DMS79 (cell line): ENCODE data around the gene CAPN13.

Source experiments
- DNase-seq: peaks from one replicate; lab custom pipeline; 2025; lab: John Stamatoyannopoulos, UW

The CAPN13 gene

GRCh38 chr2:30730736-30731647, 76.3 kb downstream of the CAPN13 start:
- no peak for DNase-seq

GRCh38 chr2:30729031-30729430, 78.2 kb downstream of the CAPN13 start:
- DNase-seq = no peak

DNA sequence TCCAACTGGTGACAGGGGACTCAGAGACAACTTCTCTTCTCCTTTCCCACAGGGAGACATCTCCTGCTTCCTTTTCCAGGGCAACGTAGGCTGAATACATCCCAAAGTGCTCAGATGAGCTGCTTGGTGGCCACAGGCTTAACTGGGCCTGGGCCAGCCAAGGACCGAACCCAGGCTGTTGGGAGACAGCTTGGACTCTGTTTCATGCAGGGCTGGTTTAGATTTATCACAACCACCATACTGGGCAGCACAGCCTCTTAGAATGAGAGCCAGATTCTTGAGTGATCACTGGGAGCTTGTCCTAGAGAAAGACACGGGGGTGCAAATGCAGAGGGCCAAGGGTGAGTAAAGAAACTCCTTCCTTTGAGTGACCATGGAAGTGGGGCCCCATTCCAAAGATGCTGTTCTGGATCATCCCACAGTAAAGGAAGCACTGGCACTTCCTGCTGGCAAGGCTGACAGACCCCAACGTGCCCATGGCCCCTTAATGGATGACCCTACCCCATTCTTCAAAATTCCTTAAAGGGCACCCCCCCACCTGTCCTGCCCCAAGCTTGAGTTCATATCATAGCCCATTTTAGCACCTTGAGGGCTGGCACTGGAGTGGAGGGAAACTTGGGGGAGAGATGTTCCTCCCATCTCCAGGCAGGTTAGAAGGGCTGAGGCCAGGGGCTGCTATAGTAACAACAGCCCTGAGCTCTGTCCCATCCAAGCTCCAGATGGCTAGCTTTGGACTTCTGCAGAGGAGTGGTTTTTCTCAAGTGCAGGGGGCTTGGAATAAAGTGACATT, 84.1 kb downstream of the CAPN13 start:
- no peak for DNase-seq

DNA sequence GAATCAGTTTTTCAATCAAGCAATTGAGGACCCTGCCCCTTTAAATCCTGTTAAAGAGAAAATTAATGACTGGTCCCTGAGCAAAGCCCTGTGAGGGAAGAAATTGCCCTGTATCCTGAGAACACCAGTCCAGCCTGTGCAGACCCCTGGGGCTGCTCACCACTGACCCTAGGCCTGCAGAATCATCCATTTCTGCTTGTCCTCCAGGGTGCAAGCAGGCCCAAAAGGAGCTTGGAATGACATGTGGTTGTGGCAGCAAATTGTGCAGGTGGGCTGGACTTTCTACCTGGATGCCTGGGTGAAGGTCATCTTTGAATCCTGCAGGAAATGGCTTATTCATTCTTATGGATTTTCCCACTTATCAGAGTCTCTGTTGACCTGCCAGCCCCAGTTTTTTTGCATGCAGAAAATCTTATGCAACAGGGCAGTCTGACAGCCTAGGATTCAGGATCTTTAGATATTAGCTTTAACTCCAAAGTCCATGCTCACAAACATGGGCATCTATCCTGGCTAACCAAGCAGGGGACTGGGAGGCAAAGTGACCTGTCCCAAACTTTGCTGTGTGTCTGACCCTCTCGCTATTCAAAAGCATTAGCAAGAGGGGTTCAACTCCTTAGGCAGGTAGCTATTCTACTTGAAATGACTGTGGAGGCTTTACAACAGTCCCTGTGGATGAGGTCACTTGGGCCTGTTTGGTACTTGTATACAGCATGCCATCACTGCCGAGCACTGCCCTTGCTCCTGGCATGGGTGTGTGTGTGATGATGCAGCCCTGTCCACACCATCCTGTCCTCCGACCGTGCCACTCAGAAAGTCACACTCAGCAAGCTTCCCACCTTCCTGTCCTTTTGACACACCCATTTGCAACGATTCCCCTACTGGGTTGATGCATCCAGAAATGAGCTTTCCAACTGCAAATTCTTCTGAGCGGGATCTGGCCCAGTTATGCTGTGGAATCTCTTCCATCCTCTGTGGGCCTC, 85.3 kb downstream of the CAPN13 start:
- no peak for DNase-seq

DNA sequence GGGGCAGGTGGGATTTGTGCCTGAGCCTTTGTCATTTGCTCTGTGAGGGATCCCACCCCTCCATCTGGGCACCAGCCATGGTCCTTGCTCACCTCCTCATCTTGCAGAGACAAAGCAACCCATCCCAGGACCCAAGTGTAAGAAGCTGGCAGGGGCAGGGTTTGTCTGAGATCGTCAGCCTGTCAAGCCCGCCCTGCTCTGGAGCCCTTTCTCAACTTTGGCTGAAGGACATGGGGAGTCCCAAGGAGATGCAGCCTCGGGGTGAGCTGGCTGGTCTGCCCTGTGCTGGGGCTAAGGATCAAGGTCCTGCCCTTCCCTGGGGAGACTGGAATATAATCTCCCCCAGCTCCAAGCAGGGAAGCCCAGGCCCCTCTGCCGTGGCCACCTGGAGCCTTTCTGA, 86.0 kb downstream of the CAPN13 start:
- no peak for DNase-seq

DNA sequence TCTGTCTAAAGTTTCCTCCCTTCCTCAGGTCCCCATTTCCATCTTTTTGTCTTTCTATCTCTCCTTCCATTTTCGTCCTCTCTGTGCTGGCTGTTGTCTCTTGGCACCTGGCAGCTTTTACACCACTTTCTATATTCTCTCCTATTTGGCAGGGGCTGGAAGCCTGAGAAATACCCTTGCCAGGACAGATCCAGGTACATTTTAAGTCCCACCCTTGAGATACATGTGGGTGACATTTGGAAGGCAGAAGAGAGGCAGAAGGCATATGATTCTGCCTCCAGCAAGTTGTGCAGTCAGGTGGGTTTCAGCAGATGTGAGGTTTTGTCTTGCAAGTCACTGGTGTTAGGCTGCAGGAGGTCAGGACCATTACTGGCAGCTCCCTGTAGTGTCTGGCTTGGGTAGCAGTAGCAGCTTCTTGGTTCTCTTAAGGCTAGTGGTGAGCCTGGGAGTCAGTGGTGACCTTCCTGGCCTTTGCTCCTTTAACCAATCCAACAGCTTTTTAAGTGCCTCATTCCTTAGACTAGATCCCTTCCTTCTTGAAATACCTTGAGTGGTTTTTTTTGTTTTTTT, 90.1 kb downstream of the CAPN13 start:
- DNase-seq = no peak

- DNase-seq = no peak
Measured at GRCh38 chr2:30716123-30716900, 90.9 kb downstream of the CAPN13 start.

DNA sequence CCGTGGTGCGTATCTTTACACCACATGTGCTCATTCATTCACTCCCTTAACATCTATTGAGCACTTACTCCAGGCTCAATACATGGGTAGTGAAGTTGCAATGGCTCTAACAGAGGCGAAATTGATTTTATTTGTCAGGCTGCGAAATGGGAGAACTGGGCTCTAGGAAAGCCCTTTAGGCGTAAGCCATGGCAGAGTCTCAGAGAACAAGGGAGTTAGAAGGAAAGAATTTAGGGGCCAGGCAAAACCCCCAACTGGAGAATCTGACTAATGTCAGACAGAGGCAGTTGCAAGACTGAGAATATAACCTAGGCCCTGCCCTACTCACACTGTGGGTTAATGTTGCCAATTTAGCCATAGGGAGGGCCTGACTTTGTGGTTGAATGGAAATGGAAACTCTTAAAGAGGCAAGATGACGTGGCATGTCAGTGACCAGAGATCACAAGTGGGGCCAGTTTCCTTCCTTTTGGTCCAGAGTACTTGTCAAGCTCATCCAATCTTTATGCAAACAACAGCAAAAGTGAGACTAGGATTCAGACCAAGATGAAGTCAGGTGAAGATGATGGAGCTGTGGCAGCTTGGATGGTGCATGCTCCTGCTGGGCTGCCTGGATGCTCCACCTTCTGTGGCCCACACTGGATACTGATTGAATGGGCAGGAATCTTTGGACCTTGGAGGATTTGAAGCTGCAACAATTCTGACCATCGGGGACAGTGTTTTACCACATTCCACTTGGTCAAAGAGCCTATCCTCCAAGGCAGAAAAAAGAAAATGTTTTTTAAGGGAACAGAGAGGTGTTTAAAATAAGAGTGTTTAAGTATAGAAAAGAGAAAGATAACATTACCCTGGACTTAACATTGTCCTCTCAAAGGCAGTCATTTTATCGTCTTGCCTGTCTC, 92.2 kb downstream of the CAPN13 start:
- DNase-seq = no peak

GRCh38 chr2:30713698-30714097, 93.5 kb downstream of the CAPN13 start:
- DNase-seq = no peak

GRCh38 chr2:30711646-30712085, 95.6 kb downstream of the CAPN13 start:
- peak; percentile 57 for DNase-seq

GRCh38 chr2:30710461-30710860, 96.8 kb downstream of the CAPN13 start:
- DNase-seq = no peak

DNA sequence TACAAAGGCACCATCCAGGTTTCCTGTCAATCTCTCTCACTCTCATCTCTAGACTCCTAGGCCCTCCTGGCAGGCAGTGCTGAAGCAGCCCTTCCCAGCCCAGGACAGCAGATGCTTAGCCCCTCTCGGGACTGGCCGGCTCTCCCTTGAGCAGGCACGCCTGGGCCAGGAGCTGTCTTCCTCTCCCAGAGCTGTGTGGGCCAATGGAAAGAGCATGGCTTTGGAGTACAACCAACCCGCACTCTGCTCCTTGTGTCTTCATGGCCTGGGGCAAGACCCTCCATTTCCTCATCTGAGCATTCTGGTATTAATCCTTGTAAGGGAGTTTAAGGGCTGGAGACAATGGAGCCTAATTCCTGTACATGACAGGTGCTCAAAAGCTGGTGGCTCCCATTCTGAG, 97.2 kb downstream of the CAPN13 start:
- no peak for DNase-seq

- no peak for DNase-seq
Measured at GRCh38 chr2:30709516-30709915, 97.7 kb downstream of the CAPN13 start.

GRCh38 chr2:30708491-30709290, 98.6 kb downstream of the CAPN13 start:
- DNase-seq = no peak

GRCh38 chr2:30707304-30707903, 99.8 kb downstream of the CAPN13 start:
- DNase-seq = no peak

DNA sequence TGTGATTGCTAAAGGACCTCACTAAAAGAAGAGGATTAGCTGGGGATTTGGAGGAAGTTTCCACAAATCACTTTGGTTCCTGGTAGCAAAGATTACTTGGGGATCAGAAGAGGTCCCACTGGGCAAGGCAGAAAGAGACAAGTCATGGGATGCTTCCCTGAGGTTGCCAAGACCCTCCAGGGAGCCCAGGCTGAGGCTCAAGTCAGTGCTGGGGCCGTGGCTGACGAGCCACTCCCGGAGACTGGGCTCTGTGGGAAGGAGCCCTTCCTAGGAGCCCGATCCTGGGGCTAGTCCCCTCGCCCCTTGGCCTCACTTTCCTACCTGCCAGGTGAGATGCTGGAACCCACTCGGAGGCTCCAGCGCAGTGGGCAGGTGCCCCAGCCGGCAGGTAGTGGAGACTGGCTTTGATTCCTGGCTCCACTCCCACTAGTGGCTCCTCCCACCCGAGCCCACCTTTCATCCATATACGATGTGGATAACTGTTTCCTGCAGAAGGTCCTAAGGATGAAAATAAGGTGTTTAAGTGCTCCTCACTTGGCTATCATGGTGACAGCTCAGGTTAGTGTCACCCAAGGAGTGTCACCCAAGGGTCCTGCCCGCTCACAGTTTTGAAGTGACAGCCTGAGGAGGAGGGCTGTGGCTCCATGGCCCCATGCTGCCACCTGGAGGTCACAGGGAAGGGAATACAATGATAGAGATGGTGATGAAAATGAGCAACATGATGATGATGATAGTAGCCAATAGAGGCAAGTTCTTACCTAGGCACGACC, 100.5 kb downstream of the CAPN13 start:
- DNase-seq = peak; percentile 37

DNA sequence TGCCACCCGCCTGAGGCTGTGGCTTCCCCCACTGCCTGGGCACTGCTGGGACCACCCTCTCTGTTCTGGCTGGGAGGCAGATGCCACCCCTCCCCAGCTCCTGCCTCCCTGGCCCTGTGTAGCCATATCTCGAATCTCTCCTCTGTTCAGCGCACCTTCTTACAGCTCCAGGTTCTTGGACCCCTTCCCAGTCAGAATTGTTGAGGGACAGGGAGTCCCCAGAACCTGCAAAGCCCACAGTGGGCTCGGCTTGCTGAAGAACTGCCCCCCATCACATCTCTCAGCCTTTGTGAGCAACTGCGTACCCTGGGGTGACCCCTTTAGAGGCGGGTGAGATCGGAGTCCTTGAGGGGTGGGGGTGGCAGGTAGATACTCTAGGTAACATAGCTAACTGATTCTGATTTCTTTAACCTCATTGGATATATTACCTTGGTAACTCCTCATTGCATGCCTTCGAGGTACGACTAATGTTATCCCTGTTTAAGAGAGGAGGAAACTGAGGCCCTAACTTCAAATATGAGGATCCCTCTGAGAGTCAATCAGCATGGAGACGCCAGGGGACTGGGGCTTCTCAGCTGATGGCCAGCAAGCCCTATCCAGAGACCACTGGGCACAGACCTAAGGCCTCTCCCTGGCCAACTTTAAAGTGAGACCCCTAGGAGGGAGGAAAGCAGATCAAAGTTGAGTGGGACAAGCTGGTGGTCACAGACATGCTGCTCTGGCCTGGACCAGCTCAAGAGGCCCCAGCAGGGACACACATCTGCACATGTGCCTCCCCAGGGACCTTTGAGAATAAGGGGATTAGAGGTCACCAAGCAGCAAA, 101.3 kb downstream of the CAPN13 start:
- DNase-seq = no peak
